H1 (cell line): ENCODE measurements around the gene ATP2A3. TPM values are rescaled to one million over a fixed set of nuclear protein-coding genes. Genes with fewer than 3 reads are reported as not detected.

Experiments used
- CTCF ChIA-PET: fragments of 300-600 bp; sonication (Branson Sonifier 250); formaldehyde crosslinking; loops from one replicate; lab custom pipeline; 2021; ENCODE audit not compliant: partially characterized antibody; lab: Charles Lee
- POLR2A ChIA-PET: fragments of 300-600 bp; sonication (Branson Sonifier 250); formaldehyde crosslinking; loops from one replicate; lab custom pipeline; 2021; ENCODE audit warnings: inconsistent platforms; ENCODE audit not compliant: partially characterized antibody; lab: Charles Lee
- DNase-seq, 2 experiments: peaks; one replicate each; pipeline versions ENCODE4 v3.0.0 to v3.0.0-alpha.2; 2010 to 2022; ENCODE audit warnings: low spot score in 2 of 2, low read depth in 1 of 2, mixed read lengths in 1 of 2
- FAIRE-seq: peaks from 2 replicates; lab custom pipeline; 2011; peaks lifted over from hg19 to GRCh38; lab: Jason Lieb, UNC
- H2AFZ ChIP-seq: 2 replicates; pipeline ENCODE4 v1.8.1; 2012; ENCODE audit warnings: low read length, inconsistent platforms
- H2AK5ac ChIP-seq: 2 replicates; pipeline ENCODE4 v1.6.1; 2013; ENCODE audit warnings: low read depth, low read length
- H2BK120ac ChIP-seq: replicated peaks from 2 replicates; pipeline ENCODE3; 2013; ENCODE audit warnings: low read depth, low read length, inconsistent platforms
- H2BK12ac ChIP-seq: 2 replicates; pipeline ENCODE4 v1.6.1; 2013; ENCODE audit warnings: low read depth, low read length
- H2BK15ac ChIP-seq: 2 replicates; pipeline ENCODE4 v1.6.1; 2013; ENCODE audit warnings: low read length
- H2BK20ac ChIP-seq: 2 replicates; pipeline ENCODE4 v1.6.1; 2013; ENCODE audit warnings: low read length
- H2BK5ac ChIP-seq: 2 replicates; pipeline ENCODE4 v1.6.1; 2013; ENCODE audit warnings: low read depth, low read length
- H3K14ac ChIP-seq: 2 replicates; pipeline ENCODE4 v1.6.1; 2013; ENCODE audit warnings: inconsistent platforms; ENCODE audit not compliant: insufficient read length
- H3K18ac ChIP-seq: 2 replicates; pipeline ENCODE4 v1.6.1; 2013; ENCODE audit warnings: low read length; ENCODE audit errors: extremely low read depth
- H3K23ac ChIP-seq: 2 replicates; pipeline ENCODE4 v1.6.1; 2013; ENCODE audit warnings: inconsistent platforms; ENCODE audit not compliant: insufficient read length
- H3K23me2 ChIP-seq: 2 replicates; pipeline ENCODE4 v1.6.1; 2013; ENCODE audit warnings: low read depth, low read length
- H3K27ac ChIP-seq: 2 replicates; pipeline ENCODE4 v1.6.1; 2011; ENCODE audit warnings: low read depth, low read length, inconsistent platforms
- H3K27me3 ChIP-seq, 4 experiments: replicated peaks in 1 of 4; 1 replicate in 1 of 4; 2 replicates in 3 of 4; pipeline versions ENCODE4 v1.6.1 to v1.8.1; 2011 to 2013; ENCODE audit warnings: low read length in 3 of 4, mild to moderate bottlenecking in 3 of 4, inconsistent platforms in 2 of 4, mixed read lengths in 2 of 4, moderate library complexity in 1 of 4; ENCODE audit not compliant: control insufficient read depth in 3 of 4, insufficient read depth in 3 of 4; ENCODE audit errors: extremely low read depth in 1 of 4
- H3K36me3 ChIP-seq, 4 experiments: 2 replicates each; pipeline versions ENCODE4 v1.6.1 to v1.8.1; 2011 to 2013; ENCODE audit warnings: mild to moderate bottlenecking in 4 of 4, low read length in 3 of 4, moderate library complexity in 2 of 4, control low read depth in 1 of 4, inconsistent platforms in 1 of 4; ENCODE audit not compliant: insufficient read depth in 4 of 4, control insufficient read depth in 2 of 4
- H3K4ac ChIP-seq: replicated peaks from 2 replicates; pipeline ENCODE3; 2013; ENCODE audit warnings: low read length, low read depth, mixed read lengths, inconsistent platforms; ENCODE audit not compliant: insufficient read length
- H3K4me1 ChIP-seq, 4 experiments: replicated peaks in 1 of 4; 1 replicate in 1 of 4; 2 replicates in 3 of 4; pipeline versions ENCODE4 v1.6.1 to v1.8.1; 2011 to 2013; ENCODE audit warnings: low read length in 3 of 4, inconsistent platforms in 2 of 4, mixed read lengths in 1 of 4; ENCODE audit not compliant: insufficient read depth in 4 of 4, control insufficient read depth in 3 of 4
- H3K4me2 ChIP-seq, 2 experiments: 2 replicates each; pipeline versions ENCODE4 v1.6.1 to v1.8.1; 2011 to 2013; ENCODE audit warnings: low read depth in 2 of 2, low read length in 2 of 2, control low read depth in 1 of 2, inconsistent platforms in 1 of 2, mild to moderate bottlenecking in 1 of 2; ENCODE audit not compliant: insufficient read depth in 1 of 2
- H3K4me3 ChIP-seq, 4 experiments: fragments of 200-600, 300-600 bp in 1 of 4; sonication (generic), shearing (Covaris generic), sonication (Bioruptor Twin) in 1 of 4; 2 replicates each; pipeline versions ENCODE4 v1.5.1 to v1.8.1; 2011 to 2016; ENCODE audit warnings: low read length in 4 of 4, low read depth in 3 of 4, control low read depth in 2 of 4, inconsistent platforms in 2 of 4, mild to moderate bottlenecking in 2 of 4, mixed read lengths in 1 of 4, moderate library complexity in 1 of 4; ENCODE audit not compliant: insufficient read depth in 2 of 4; ENCODE audit errors: extremely low read depth in 1 of 4
- H3K56ac ChIP-seq: replicated peaks from 2 replicates; pipeline ENCODE3; 2013; ENCODE audit warnings: low read depth, mild to moderate bottlenecking, mixed read lengths, low read length, inconsistent platforms; ENCODE audit not compliant: insufficient read length
- H3K79me1 ChIP-seq: 2 replicates; pipeline ENCODE4 v1.6.1; 2013; ENCODE audit warnings: low read depth, low read length, control low read depth
- H3K79me2 ChIP-seq, 2 experiments: 2 replicates each; pipeline versions ENCODE4 v1.6.1 to v1.8.1; 2012 to 2013; ENCODE audit warnings: low read length in 2 of 2, mild to moderate bottlenecking in 2 of 2, inconsistent platforms in 1 of 2; ENCODE audit not compliant: insufficient read depth in 2 of 2, control insufficient read depth in 1 of 2
- H3K9ac ChIP-seq, 4 experiments: replicated peaks in 1 of 4; 1 replicate in 1 of 4; 2 replicates in 3 of 4; pipeline versions ENCODE4 v1.6.1 to v1.8.1; 2011 to 2013; ENCODE audit warnings: low read depth in 3 of 4, low read length in 3 of 4, control low read depth in 2 of 4, mild to moderate bottlenecking in 2 of 4, moderate library complexity in 2 of 4, inconsistent platforms in 1 of 4; ENCODE audit errors: extremely low read depth in 1 of 4
- H3K9me3 ChIP-seq, 2 experiments: 2 replicates each; pipeline versions ENCODE4 v1.6.1 to v1.8.1; 2012 to 2013; ENCODE audit warnings: mild to moderate bottlenecking in 2 of 2, moderate library complexity in 2 of 2, control low read depth in 1 of 2, inconsistent platforms in 1 of 2, low read depth in 1 of 2, low read length in 1 of 2, mixed read lengths in 1 of 2; ENCODE audit not compliant: insufficient read depth in 2 of 2
- H4K20me1 ChIP-seq, 2 experiments: replicated peaks in 1 of 2; 2 replicates each; pipeline versions ENCODE3 to v1.8.1; 2011 to 2013; ENCODE audit warnings: inconsistent platforms in 2 of 2, low read length in 2 of 2, mild to moderate bottlenecking in 1 of 2; ENCODE audit not compliant: insufficient read depth in 2 of 2, control insufficient read depth in 1 of 2
- H4K5ac ChIP-seq: 2 replicates; pipeline ENCODE4 v1.6.1; 2013; ENCODE audit warnings: low read length, low read depth, mixed read lengths, inconsistent platforms; ENCODE audit not compliant: insufficient read length
- H4K8ac ChIP-seq: 2 replicates; pipeline ENCODE4 v1.8.0; 2013; ENCODE audit warnings: mild to moderate bottlenecking, moderate library complexity, low read length, inconsistent platforms; ENCODE audit not compliant: insufficient read depth; ENCODE audit errors: extremely low read depth
- H4K91ac ChIP-seq: replicated peaks from 2 replicates; pipeline ENCODE3; 2013; ENCODE audit warnings: low read length, mixed read lengths, inconsistent platforms; ENCODE audit not compliant: insufficient read length
- WGBS, 2 experiments: shearing (Covaris generic) in 1 of 2; methylation state at CpG; one replicate each; pipeline versions ENCODE4 v1.1.6 to v1.1.7; 2013 to 2015; ENCODE audit warnings: low lambda C conversion rate in 2 of 2, mixed read lengths in 2 of 2, inconsistent platforms in 1 of 2, low coverage in 1 of 2, missing lambda C conversion rate in 1 of 2; ENCODE audit not compliant: insufficient replicate concordance in 2 of 2, insufficient coverage in 1 of 2, insufficient read length in 1 of 2; ENCODE audit errors: extremely low coverage in 1 of 2, missing lambda C conversion rate in 1 of 2; 5-methylcytosine and 5-hydroxymethylcytosine counted together
- polyA plus RNA-seq, 7 experiments: library from polyadenylated mRNA; depleted of rRNA in 3 of 7; stranded (reverse) in 5 of 7; unstranded in 2 of 7; fragments of >200 nt in 5 of 7; fragments of 200-250 nt in 2 of 7; gene quantifications; 1 replicate in 5 of 7; 2 replicates in 1 of 7; 4 replicates in 1 of 7; pipeline versions ENCODE4 v1.2.1 to v1.2.3, GENCODE V29; 2011 to 2013; ENCODE audit warnings: missing spikeins in 2 of 7, mixed read lengths in 2 of 7
- total RNA-seq: library from RNA; stranded (reverse); fragmentation: NEBNext Ultra II Directional; extraction: Animal tissue kit (Norgen Biotek cat#: 25700); gene quantifications from 2 replicates; pipeline ENCODE4 v1.2.1, GENCODE V29; 2021

Gene ATP2A3
- total and polyA plus RNA-seq, 2 of the 8 experiments (the other 6 are each of a cell fraction or from before 2014, with no cell fraction given): 18.4 to 32.5 TPM

GRCh38 chr17:4009186-4009785, 45.0 kb upstream of the ATP2A3 start:
- POLR2A ChIA-PET: no interaction called here
- no peak for FAIRE-seq

More at GRCh38 chr17:4009186-4009785, 45.0 kb upstream of the ATP2A3 start:
- Histone ChIP-seq H3K18ac (no peak overlapping the region), H3K14ac (no peak overlapping the region), H2AFZ (no peak overlapping the region), H3K4ac (no peak overlapping the region), H3K4me2 (no peak overlapping the region), H3K56ac (no peak overlapping the region), H3K9ac (no peak overlapping the region; a peak in 1 of 7 replicates), H3K27me3 (no peaks in the 10 kb centered on the region), H3K23me2 (no peaks in the 10 kb centered on the region), H3K9me3 (no peaks in the 10 kb centered on the region), H3K4me1 (peaks cover 0 to 7% (median 2%) of the 10 kb centered on the region in 4 experiments; a peak in 4 of 7 replicates), H4K91ac (no peak overlapping the region), H3K36me3 (peaks cover 2 to 11% (median 6%) of the 10 kb centered on the region in 4 experiments; a peak in 4 of 8 replicates), H3K27ac (no peak overlapping the region), H2BK20ac (no peak overlapping the region), H2BK12ac (no peak overlapping the region), H4K8ac (no peak overlapping the region), H2BK15ac (no peak overlapping the region), H3K79me2 (no peaks in the 10 kb centered on the region), H4K5ac (no peak overlapping the region), H2BK5ac (no peak overlapping the region; the same call in 1 of the 2 replicates), H4K20me1 (peaks cover 0 to 3% of the 10 kb centered on the region in 2 experiments), H3K23ac (no peak overlapping the region), H2BK120ac (no peak overlapping the region), H2AK5ac (no peak overlapping the region), H3K4me3 (no peak overlapping the region), H3K79me1 (no peaks in the 10 kb centered on the region)
- no peak for DNase-seq
- WGBS, 2 experiments: 97% methylated on average over 13 of the region's 17 CpGs; no CpG with 5 or more reads in 1 of the 2 experiments
- CTCF ChIA-PET: interaction anchor here (0.8 to 8.3 kb wide), 21 partner anchors 9 to 258 kb away, joined by 3 to 102 read pairs (median 5); partner anchors contain the start of gene P2RX1
